Activated CD4-positive, alpha-beta T cell treated with anti-CD3 and anti-CD28 coated beads, Interleukin-2, amount 10 ng/mL, durations not matched to agents 7 days and 5 days (primary cell): ENCODE data around the gene AFF1. TPM values are rescaled to one million over a fixed set of nuclear protein-coding genes. Genes with fewer than 3 reads are reported as not detected.
"Not testable (repeated sequence)": the region's sequence is repeated elsewhere in the genome, so short reads cannot be mapped to it uniquely, and the experiment has no call there.

ENCODE experiments used
- CTCF ChIA-PET: fragments of 350-600 bp; sonication (Branson Sonifier 250); formaldehyde crosslinking; loops from one replicate; lab custom pipeline; 2021; ENCODE audit warnings: antibody characterized with exemption; lab: Charles Lee
- POLR2A ChIA-PET: fragments of 350-600 bp; sonication (Branson Sonifier 250); formaldehyde crosslinking; loops from one replicate; lab custom pipeline; 2021; ENCODE audit warnings: antibody characterized with exemption; lab: Charles Lee
- DNase-seq: peaks from one replicate; pipeline ENCODE4 v3.0.0-alpha.2; 2020
- H3K27ac Mint-ChIP-seq: one replicate; pipeline ENCODE4 v1.8.0; 2021; ENCODE audit warnings: mild to moderate bottlenecking, moderate library complexity, mixed read lengths
- H3K27me3 Mint-ChIP-seq: one replicate; pipeline ENCODE4 v1.8.0; 2021; ENCODE audit warnings: mixed read lengths
- H3K36me3 Mint-ChIP-seq: one replicate; pipeline ENCODE4 v1.8.0; 2021; ENCODE audit warnings: low read depth, mixed read lengths
- H3K4me1 Mint-ChIP-seq: one replicate; pipeline ENCODE4 v1.8.0; 2021; ENCODE audit warnings: mixed read lengths
- H3K4me3 Mint-ChIP-seq: one replicate; pipeline ENCODE4 v1.8.0; 2021; ENCODE audit warnings: mild to moderate bottlenecking, moderate library complexity, mixed read lengths
- H3K9me3 Mint-ChIP-seq: one replicate; pipeline ENCODE4 v1.8.0; 2021; ENCODE audit warnings: mixed read lengths
- total RNA-seq, 2 experiments: library from RNA; stranded (reverse); gene quantifications; one replicate each; pipeline ENCODE4 v1.2.3, GENCODE V29; 2021

AFF1 gene
- total RNA-seq, 2 experiments from 2014 or later = 71.4 to 74.5 TPM

GRCh38 chr4:86977621-86978184, 42.9 kb downstream of the AFF1 start:
- Mint-ChIP-seq H3K4me1 (peaks cover 58% of the 10 kb centered on the region), H3K9me3 (no peaks in the 10 kb centered on the region), H3K4me3 (no peak overlapping the region), H3K27ac (peak overlapping the region; percentile 26), H3K36me3 (peaks cover 15% of the 10 kb centered on the region), H3K27me3 (no peaks in the 10 kb centered on the region)
- CTCF ChIA-PET = no interaction called here
- POLR2A ChIA-PET = interaction anchor here (0.7 kb wide), 1 partner anchor 14 kb away, joined by 5 read pairs; no protein-coding TSS in a partner anchor
- DNase-seq = peak; percentile 22

DNA sequence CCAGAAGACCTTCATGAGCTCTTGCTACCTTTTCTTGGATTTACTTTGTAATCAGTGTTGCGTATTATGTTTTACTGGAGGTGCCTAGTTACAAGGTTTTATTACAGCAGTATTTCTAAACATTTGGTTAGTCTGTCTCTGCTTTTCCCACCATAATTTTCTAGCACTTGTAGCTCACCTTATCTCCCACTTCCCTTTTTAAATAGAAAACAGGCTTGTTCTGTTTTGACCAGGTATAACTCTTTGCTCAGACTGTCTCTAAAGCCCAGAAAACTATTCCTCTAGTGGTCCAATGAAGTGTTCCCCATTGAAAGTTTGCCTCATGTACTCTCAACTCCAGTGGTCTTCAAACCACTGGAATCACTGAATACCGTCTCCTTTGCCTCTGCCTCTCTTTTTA, 43.9 kb downstream of the AFF1 start:
- CTCF ChIA-PET = interaction anchor here (1.0 to 1.8 kb wide), 4 partner anchors 15 to 44 kb away, joined by 3 to 6 read pairs (median 3); partner anchors contain the start of gene AFF1
- H3K27me3 Mint-ChIP-seq = no peaks in the 10 kb centered on the region
- H3K36me3 Mint-ChIP-seq = peaks cover 9% of the 10 kb centered on the region
- no peak for DNase-seq
- POLR2A ChIA-PET = no interaction called here
- no peak overlapping the region for H3K4me3 Mint-ChIP-seq
- H3K27ac Mint-ChIP-seq = no peak overlapping the region
- H3K9me3 Mint-ChIP-seq = no peaks in the 10 kb centered on the region
- H3K4me1 Mint-ChIP-seq = peaks cover 49% of the 10 kb centered on the region

GRCh38 chr4:86980230-86980629, 45.4 kb downstream of the AFF1 start:
- ChIA-PET CTCF (interaction anchor here (1.8 to 2.4 kb wide), 2 partner anchors 9 to 41 kb away, joined by 6 read pairs; no protein-coding TSS in a partner anchor), POLR2A (no interaction called here)
- Mint-ChIP-seq H3K4me3 (no peak overlapping the region), H3K27me3 (no peaks in the 10 kb centered on the region), H3K9me3 (no peaks in the 10 kb centered on the region), H3K27ac (no peak overlapping the region), H3K36me3 (peaks cover 8% of the 10 kb centered on the region), H3K4me1 (peaks cover 36% of the 10 kb centered on the region)
- DNase-seq = no peak

DNA sequence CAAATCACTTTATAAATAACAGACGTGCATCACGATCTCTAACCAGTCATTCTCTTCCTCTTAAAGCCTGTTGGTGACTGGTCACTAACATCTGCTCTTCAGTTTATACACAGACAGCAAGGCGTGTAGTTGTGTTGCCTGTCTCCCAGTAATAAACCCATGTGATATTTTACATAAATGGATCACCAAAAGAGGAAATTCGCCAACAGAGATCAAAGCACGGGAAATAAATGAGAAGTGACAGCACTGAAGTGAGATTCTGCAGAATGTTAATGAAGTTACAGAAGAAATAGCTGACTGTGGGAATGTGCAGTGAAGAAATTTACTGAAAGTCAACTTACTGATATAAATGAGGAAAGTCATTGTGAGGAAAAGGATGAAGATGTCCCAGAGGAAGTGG, 47.0 kb downstream of the AFF1 start:
- peaks cover 8% of the 10 kb centered on the region for H3K36me3 Mint-ChIP-seq
- peak overlapping the region; percentile 26 for H3K27ac Mint-ChIP-seq
- DNase-seq = no peak
- no peak overlapping the region for H3K4me3 Mint-ChIP-seq
- POLR2A ChIA-PET = no interaction called here
- no peaks in the 10 kb centered on the region for H3K27me3 Mint-ChIP-seq
- peaks cover 24% of the 10 kb centered on the region for H3K4me1 Mint-ChIP-seq
- H3K9me3 Mint-ChIP-seq = no peaks in the 10 kb centered on the region
- CTCF ChIA-PET = interaction anchor here (0.5 to 1.1 kb wide), 2 partner anchors 13 to 16 kb away, joined by 3 to 4 read pairs; no protein-coding TSS in a partner anchor

DNA sequence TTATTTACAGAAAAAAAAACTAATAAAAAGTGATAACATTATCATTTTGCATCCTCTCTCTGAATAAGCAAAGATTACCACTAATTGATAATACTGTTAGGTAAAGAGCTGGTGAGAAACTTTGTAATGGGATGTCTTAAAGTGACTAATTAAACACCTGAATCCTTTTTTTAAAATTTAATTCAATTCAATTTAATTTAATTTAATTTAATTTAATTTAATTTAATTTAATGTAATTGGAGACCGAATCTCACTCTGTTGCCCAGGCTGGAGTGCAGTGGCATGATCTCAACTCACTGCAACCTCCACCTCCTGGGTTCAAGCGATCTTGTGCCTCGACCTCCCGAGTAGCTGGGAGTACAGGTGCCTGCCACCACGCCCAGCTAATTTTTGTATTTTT, 51.0 kb downstream of the AFF1 start:
- H3K4me3 Mint-ChIP-seq, H3K27ac Mint-ChIP-seq, H3K27me3 Mint-ChIP-seq, DNase-seq, H3K9me3 Mint-ChIP-seq, CTCF ChIA-PET: not testable (repeated sequence)
- peaks cover 10% of the 10 kb centered on the region for H3K4me1 Mint-ChIP-seq
- peaks cover 22% of the 10 kb centered on the region for H3K36me3 Mint-ChIP-seq
- POLR2A ChIA-PET = interaction anchor here (0.6 kb wide), 1 partner anchor 32 kb away, joined by 9 read pairs; no protein-coding TSS in a partner anchor

- H3K4me1 Mint-ChIP-seq, POLR2A ChIA-PET, H3K27ac Mint-ChIP-seq, CTCF ChIA-PET, H3K27me3 Mint-ChIP-seq, DNase-seq, H3K9me3 Mint-ChIP-seq, H3K4me3 Mint-ChIP-seq: not testable (repeated sequence)
- H3K36me3 Mint-ChIP-seq = peaks cover 20% of the 10 kb centered on the region
Measured at GRCh38 chr4:86989658-86990057, 54.8 kb downstream of the AFF1 start.

DNA sequence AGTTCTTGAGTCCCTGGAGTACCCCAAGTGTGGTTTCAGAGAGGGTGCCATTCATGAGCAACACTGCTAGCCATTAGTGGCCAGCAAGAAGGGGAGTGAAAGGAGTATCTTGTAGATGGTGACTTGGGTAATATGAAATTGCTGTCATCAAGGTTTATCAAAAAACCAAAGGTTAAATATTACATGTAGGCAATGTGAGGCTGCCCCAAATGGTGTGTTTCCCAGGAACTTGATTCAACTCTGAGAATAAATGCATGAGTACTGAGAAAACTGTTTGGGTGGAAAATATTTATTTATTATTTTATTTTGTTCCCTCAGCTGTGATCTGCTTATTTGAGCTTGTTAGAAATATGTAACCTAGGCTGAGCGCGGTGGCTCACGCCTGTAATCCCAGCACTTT, 55.7 kb downstream of the AFF1 start:
- H3K27me3 Mint-ChIP-seq = no peaks in the 10 kb centered on the region
- DNase-seq = no peak
- no peaks in the 10 kb centered on the region for H3K9me3 Mint-ChIP-seq

DNA sequence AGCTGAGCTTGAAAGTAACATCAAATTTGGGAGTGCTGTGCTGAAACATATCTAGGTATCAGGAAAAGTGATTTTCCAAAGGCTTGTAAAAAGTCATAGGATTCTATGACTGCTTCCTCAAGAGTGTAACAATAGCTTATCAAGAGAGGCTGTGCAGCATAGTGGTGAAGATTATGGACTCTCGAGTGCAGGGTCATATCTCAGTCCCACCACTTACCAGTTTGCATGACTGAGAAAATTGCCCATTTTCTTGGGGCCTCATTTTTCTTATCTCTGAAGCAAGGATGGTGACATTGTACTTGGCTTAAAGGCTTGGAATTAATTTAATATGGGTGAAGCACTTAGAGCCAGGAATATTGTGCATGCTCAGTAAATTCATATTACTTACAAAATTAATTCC, 57.2 kb downstream of the AFF1 start:
- no peak for DNase-seq
- ChIA-PET POLR2A (no interaction called here), CTCF (interaction anchor here (1.1 kb wide), 1 partner anchor 33 kb away, joined by 3 read pairs; no protein-coding TSS in a partner anchor)
- H3K4me3 Mint-ChIP-seq = no peak overlapping the region
- H3K27me3 Mint-ChIP-seq = no peaks in the 10 kb centered on the region
- no peaks in the 10 kb centered on the region for H3K9me3 Mint-ChIP-seq
- H3K4me1 Mint-ChIP-seq = peaks cover 3% of the 10 kb centered on the region
- peaks cover 23% of the 10 kb centered on the region for H3K36me3 Mint-ChIP-seq
- no peak overlapping the region for H3K27ac Mint-ChIP-seq

More for the DNA sequence above, 55.7 kb downstream of the AFF1 start:
- Mint-ChIP-seq H3K36me3 (peaks cover 21% of the 10 kb centered on the region), H3K4me1 (peaks cover 3% of the 10 kb centered on the region), H3K27ac (no peak overlapping the region), H3K4me3 (no peak overlapping the region)
- ChIA-PET POLR2A (interaction anchor here (0.6 kb wide), 1 partner anchor 49 kb away, joined by 6 read pairs; no protein-coding TSS in a partner anchor), CTCF (interaction anchor here (0.5 to 0.6 kb wide), 2 partner anchors 12 to 420 kb away, joined by 3 read pairs; no protein-coding TSS in a partner anchor)

- Mint-ChIP-seq H3K27me3 (no peaks in the 10 kb centered on the region), H3K36me3 (peaks cover 13% of the 10 kb centered on the region), H3K9me3 (no peaks in the 10 kb centered on the region), H3K4me1 (peaks cover 5% of the 10 kb centered on the region), H3K4me3 (no peak overlapping the region), H3K27ac (peak overlapping the region; percentile 1)
- POLR2A ChIA-PET = no interaction called here
- CTCF ChIA-PET = interaction anchor here (0.6 to 1.4 kb wide), 4 partner anchors 8 to 15 kb away, joined by 3 to 5 read pairs (median 3); no protein-coding TSS in a partner anchor
- no peak for DNase-seq
Measured at GRCh38 chr4:86993909-86994681, 59.3 kb downstream of the AFF1 start.

GRCh38 chr4:86994686-86995085, 59.9 kb downstream of the AFF1 start:
- Mint-ChIP-seq H3K9me3 (no peaks in the 10 kb centered on the region), H3K4me3 (no peak overlapping the region), H3K27me3 (no peaks in the 10 kb centered on the region), H3K27ac (peak overlapping the region; percentile 1), H3K4me1 (peaks cover 11% of the 10 kb centered on the region), H3K36me3 (peaks cover 8% of the 10 kb centered on the region)
- CTCF ChIA-PET = interaction anchor here (0.9 to 1.4 kb wide), 3 partner anchors 9 to 15 kb away, joined by 3 to 5 read pairs (median 3); no protein-coding TSS in a partner anchor
- POLR2A ChIA-PET = no interaction called here
- no peak for DNase-seq

DNA sequence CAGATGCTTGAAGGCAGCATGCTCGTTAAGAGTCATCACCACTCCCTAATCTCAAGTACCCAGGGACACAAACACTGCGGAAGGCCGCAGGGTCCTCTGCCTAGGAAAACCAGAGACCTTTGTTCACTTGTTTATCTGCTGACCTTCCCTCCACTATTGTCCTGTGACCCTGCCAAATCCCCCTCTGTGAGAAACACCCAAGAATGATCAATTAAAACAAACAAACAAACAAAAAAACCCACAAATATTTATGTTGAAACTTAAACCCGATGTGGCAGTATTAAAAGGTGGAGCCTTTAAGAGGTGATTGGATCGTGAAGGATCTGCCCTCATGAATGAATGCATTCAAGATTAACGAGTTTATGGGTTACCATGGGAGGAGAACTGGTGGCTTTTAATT, 61.7 kb downstream of the AFF1 start:
- H3K27me3 Mint-ChIP-seq, CTCF ChIA-PET, H3K27ac Mint-ChIP-seq, DNase-seq, H3K36me3 Mint-ChIP-seq, H3K4me3 Mint-ChIP-seq, POLR2A ChIA-PET, H3K9me3 Mint-ChIP-seq: not testable (repeated sequence)
- H3K4me1 Mint-ChIP-seq = peaks cover 22% of the 10 kb centered on the region

- H3K4me1 Mint-ChIP-seq = peaks cover 28% of the 10 kb centered on the region
Measured at GRCh38 chr4:86999136-86999643, 64.4 kb downstream of the AFF1 start.

More at GRCh38 chr4:86999136-86999643, 64.4 kb downstream of the AFF1 start:
- ChIA-PET POLR2A (no interaction called here), CTCF (interaction anchor here (0.6 to 1.6 kb wide), 2 partner anchors 68 to 76 kb away, joined by 3 to 6 read pairs; no protein-coding TSS in a partner anchor)
- Mint-ChIP-seq H3K36me3 (peaks cover 6% of the 10 kb centered on the region), H3K27me3 (no peaks in the 10 kb centered on the region), H3K4me3 (no peak overlapping the region), H3K9me3 (no peaks in the 10 kb centered on the region), H3K27ac (no peak overlapping the region)
- DNase-seq = no peak
